OCI-LY7 (cell line): ENCODE results near the gene CHST11.

Source experiments
- CTCF ChIP-seq: fragments of 200-600 bp; sonication (generic); conservative IDR thresholded peaks from 2 replicates; pipeline ENCODE4 v1.5.1; 2014; ENCODE audit warnings: mild to moderate bottlenecking, antibody characterized with exemption, low read length, moderate library complexity, mixed read lengths
- EZH2phosphoT487 ChIP-seq: fragments of 200-600 bp; sonication (generic); IDR thresholded peaks from 2 replicates; pipeline ENCODE4 v1.6.1; 2018; ENCODE audit warnings: low read depth, borderline replicate concordance, mild to moderate bottlenecking, mixed run types, antibody characterized with exemption, low read length, moderate library complexity, mixed read lengths

DNA sequence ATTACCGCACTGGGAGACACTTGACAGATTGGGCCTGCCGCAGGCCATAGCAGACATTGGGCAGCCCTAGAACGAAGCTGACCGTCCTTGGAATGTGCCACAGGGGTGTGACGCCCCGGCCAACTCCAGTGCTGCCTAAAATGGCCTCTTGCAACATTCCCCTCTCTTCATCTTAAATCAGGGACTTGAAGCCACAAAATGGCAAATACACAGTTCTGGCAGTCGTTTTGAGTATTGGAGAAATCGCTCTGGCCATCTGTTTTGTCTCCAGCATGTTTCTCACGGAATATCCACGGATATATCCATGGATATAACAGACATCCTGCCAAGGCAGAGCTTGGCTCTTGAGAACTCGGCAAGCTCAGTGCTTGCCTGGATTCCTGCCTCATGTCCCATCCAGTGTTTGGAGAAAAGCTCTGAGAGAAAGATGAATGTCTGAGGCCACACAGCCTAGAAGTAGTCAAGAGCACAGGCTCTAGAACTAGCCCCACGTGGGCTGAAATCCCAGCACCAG, 158.4 kb downstream of the CHST11 start:
- no peak for TF ChIP-seq CTCF
- TF ChIP-seq EZH2phosphoT487, result no peak
